Measurements from ENCODE around the gene LRTM2.

Gene LRTM2

DNA sequence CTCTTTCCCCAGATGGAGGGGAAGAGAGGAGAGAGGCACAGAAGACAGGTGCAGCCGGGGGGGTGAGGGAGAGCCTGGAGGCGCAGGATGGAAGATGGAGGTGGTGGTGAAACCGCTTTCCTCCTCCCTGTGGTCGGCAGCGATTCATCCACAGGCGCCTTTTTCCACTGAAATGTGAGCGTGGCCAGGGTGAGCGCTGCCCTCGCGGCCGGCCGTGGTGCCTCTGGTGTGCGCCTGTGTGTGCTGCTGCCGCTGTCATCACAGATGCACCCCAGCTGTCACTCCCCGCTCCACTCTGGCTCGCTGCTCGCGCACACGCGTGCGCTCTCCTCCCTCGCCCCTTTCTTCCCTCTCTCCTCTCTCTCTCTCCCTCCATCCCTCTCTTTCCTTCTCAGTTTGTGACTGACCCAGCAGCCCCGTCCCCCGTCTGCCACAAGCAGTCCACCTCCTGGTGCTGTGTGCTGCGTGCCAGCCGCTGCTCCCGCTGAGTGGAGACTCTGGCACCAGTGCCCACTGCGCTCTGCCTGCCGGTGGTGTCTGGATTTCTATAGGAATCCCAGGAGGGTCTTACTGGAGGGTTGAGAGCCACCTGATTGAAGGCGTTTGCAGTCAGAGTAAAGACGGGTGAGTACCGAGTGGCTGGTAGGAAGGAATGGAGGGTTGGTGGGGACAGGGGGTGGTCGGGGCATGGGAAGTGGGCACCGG lies at the start of gene LRTM2:
LRTM2 (plus strand) TSS at position 375 of the 705 bp plus-strand sequence. CDS start 7,584 bp downstream, outside the sequence.
- DNase-seq (ENCODE audit: low read depth in 2 of 2), result no peak

GRCh38 chr12:1773937-1774655 lies 46.3 kb upstream of the LRTM2 start:
- DNase-seq (ENCODE audit: low read depth in 2 of 2), result no peak

DNA sequence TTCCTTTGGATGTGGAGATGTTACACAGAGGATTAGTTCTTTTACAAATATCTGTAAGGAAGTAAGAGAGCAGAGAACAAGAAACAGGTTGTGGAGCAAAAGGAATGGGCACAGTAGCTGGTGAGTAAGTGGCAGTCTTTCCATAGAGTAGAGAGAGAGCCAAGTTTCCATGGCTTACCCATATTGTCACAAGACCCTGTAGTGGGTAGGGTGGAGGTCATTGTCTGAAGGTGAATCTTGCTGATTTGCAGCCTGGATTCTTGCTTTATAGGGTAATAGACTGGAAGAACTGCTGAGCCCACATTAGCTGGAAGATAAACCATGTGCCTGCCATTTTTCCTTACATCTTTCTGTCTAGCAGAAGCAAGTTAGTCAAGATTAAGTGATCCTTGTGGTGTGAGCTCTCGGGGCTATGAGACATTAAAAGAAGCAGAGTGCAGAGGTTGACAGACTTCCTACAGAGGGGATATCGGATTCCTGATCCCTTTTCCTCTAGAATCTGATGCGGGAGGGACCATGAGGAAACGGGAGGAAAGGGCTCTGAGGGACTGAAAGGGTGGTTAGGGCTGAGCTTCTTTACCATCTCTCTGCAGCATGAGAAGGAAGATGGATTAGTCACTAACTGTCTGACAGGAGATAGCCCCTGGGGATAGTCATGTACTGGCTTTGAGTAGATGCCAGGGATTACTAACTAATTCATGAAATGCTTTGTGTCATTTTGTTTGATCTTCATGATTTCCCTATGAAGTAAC lies 44.0 kb upstream of the LRTM2 start:
- DNase-seq (ENCODE audit: low read depth in 2 of 2), result peak; percentile 49 to 53

GRCh38 chr12:1777798-1778197 lies 42.6 kb upstream of the LRTM2 start:
- DNase-seq (ENCODE audit: low read depth in 2 of 2), result peak; percentile 25 to 40

GRCh38 chr12:1778911-1779310 lies 41.5 kb upstream of the LRTM2 start:
- DNase-seq (ENCODE audit: low read depth in 2 of 2), result no peak

- no peak for DNase-seq (ENCODE audit: low read depth in 2 of 2)
These were observed 40.6 kb upstream of the LRTM2 start for GRCh38 chr12:1779783-1780182.

GRCh38 chr12:1781772-1782171 lies 38.6 kb upstream of the LRTM2 start:
- DNase-seq (ENCODE audit: low read depth in 2 of 2), result no peak

- no peak for DNase-seq (ENCODE audit: low read depth in 2 of 2)
These were observed 38.1 kb upstream of the LRTM2 start for GRCh38 chr12:1782215-1782614.

DNA sequence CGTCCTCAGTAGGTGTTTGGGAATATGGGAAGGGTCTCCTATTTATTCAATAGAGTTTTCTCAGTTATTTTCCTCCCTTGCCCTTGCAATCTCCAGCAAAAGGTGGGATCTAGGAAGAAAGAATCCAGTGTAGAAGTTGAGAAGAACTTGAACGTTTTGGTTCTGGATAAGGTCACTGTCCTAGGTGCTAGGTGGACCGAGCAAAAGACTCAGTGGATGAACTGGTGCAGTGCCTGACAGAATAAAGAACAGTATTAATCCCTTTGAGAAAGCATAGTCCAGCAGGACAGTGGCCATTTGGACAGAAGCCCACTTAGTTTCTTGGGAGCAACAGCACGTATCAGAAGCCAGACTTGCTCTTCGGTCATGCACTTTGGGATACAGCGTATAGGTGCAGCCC lies 32.7 kb upstream of the LRTM2 start:
- DNase-seq (ENCODE audit: low read depth in 2 of 2), result no peak

DNA sequence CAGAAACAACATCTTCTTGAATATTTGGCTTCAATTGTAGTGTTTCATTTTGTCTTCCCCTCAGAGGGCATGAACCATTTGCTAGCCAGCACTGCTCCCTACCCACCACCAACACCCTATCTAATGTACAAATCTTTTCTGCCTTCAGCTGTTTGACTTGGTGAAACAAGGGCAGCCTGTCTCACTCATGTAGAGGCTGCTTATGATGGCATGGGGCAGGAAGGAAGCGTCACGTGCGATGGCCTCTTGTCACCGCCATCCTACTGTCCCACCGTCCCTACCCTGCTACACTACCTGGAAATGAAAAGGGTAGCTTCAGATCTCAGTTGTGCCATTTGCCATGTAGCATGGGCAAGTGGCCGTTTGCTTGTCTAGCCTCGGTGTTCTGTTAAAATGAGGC lies 29.9 kb upstream of the LRTM2 start:
- no peak for DNase-seq (ENCODE audit: low read depth in 2 of 2)

GRCh38 chr12:1791104-1791841 lies 29.1 kb upstream of the LRTM2 start:
- DNase-seq (ENCODE audit: low read depth in 2 of 2), result no peak

DNA sequence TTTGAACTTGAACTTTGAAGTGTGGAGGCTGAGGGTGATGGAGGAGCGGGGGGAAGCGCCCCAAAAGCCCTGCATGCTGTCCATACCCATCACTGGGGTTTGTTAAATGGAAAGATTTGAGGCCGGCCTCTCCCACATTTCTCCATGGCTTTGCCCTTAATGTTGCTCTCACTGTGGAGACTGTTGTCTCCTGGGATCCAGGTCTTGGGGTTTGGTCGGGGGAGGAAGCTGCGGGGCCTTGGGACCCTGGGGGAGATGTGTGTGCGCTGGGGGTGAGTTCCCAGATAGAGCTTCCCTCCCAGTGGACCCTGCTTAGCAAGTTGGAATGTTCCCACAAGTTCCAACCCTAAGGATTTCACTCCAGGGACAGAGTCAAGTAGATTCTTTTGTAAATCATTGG lies 28.0 kb upstream of the LRTM2 start:
- no peak for DNase-seq (ENCODE audit: low read depth in 2 of 2)

DNA sequence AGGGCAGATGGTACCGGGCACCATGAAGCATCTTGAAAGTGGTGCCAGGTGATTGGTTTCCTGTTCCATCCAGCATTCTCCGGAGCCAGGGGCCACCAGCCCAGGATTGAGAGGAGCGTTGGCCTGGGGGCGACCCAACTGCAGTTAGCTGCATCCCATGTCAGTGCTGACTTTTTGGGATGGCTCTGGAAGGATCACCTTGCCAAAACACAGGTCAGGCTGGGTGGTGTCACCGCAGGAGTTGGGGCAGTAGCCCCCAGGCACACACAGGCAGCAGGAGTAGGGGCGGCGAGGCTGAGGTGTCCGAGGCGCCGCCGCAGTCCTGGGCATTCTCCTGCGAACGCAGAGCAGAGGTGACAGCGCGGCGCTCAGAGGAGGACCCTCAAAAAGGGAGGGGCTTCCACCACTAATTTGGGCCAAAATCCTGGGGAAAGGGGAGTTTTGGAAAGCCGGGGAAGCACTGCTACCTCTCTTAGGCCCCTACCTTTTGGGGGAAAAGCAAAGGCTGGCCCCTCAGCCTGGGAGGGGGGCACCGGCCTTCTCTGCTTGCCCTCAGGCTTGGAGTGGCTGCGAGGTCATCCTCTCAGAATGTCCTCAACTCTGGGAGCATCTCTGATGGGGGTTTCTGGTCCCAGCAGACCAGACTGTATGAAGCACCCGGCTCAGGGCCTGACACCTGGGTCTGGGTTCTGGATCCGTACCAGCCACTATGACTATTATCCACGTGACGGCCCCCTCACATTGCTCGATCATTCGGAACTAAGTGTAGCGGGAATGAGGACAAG lies 26.7 kb upstream of the LRTM2 start:
- no peak for DNase-seq (ENCODE audit: low read depth in 2 of 2)

DNA sequence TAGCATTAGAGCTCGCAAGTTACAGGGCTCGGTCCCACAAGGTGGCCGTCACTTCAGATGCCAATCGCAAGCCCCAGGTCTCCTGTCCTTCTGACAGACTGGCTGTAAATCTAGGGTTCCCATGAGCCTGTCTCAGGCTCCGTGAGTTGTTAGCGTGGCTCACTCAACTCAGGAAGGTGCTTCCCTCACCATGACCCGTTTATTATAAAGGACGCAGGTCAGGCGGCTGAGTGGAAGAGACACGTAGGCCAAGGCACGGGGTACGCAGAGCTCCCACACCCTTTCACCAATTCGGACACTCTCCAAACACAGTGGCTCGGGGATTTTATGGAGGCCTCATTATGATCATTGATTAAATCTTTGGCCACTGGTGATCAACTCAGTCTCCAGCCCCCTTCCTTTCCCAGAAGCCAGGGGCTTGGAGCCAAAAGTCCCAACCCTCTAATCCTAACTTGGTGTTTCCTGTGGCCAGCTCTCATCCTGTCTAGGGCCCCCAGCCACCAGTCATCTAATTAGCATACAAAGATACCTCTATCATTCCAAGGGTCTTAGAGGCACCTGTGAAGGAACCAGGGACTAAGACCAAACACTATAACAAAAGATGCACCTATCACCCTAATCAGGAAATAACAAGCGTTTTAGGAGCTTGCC lies 25.8 kb upstream of the LRTM2 start:
- no peak for DNase-seq (ENCODE audit: low read depth in 2 of 2)

DNA sequence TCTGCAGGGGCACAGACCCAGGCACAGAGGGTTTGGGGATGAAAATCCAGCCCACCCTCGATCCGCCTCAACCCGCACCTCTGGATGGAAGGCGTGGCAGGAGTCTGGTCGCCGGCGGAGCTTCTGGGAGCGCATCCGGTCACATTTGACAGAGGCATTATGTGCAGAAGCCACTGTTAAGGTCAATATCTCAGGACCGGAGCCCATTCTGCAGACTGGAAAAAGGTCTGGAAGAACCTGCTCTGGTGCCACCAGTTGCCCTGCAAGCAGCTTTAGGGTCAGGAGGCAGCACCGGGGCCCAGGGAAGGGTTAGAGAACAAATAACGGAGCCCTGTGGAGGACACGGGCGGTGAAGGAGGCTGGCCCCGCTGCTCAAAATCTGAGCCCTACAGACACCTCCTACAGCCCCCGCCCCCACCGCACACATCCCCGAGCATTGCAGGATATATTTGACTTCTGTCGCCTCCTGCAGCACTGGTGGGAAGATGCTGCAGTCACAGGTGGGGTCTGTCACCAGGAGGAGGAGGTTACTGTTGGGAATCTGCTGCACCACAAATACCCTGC lies 25.1 kb upstream of the LRTM2 start:
- DNase-seq (ENCODE audit: low read depth in 2 of 2), result no peak

DNA sequence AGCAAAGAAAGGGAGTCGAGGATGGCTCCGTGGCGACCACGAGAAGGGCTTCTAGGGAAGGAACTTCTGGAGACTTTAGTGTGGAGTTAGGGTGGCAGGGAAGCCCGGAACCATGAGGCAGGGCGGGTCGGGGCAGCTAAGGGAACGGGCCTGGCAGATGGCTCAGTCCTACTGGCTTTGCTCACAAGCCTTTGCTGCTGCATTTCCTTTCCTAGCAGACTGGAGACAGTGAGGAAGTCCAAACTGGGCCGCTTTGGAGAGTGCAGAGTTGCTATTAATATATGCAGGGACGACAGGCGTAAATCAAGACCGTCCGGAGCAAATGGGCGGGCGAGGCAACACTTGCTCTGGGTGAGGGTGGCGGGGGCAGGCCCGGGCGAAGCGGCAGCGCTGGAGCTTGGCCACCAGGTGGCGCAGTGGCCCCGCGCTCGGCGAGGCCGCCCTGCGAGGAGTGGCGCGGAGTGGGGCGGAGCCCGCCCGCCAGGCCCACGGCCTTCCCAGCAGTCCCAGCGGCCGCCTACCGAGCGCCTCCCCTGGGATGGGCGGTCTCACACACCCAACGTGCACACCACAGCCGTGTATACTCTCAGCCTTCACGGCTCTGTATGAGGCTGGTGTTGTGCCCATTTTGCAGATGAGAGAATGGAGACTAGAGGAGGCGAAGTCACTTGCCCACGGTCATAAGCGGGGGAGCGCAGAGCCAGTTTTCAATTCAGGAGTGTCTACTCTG lies 24.4 kb upstream of the LRTM2 start:
- peak; percentile 65 to 70 for DNase-seq (ENCODE audit: low read depth in 2 of 2)

DNA sequence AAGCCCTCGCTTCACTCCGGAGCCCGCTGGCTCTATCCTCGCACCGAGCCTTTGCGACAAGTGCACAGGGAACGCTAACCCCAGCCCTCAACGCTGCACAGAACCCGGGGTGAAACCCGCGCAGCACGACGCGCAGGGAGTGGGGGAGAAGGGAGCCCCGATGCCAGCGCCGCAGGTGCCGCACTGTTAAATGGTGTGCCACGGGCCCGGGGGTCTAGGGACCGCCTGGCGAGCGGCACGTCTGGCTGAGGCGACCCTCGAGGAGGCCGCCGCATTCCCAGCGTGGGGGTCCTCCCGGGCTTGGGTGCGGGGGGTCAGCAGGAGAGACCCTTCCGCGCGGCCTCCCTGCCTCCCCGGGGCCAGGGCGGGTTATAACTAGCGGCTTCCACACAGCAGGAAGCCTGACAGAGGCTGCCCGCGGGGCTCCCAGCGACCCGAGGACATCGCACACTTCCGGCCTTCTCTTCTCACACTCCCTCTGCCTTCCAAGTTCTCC lies 23.8 kb upstream of the LRTM2 start:
- no peak for DNase-seq (ENCODE audit: low read depth in 2 of 2)

DNA sequence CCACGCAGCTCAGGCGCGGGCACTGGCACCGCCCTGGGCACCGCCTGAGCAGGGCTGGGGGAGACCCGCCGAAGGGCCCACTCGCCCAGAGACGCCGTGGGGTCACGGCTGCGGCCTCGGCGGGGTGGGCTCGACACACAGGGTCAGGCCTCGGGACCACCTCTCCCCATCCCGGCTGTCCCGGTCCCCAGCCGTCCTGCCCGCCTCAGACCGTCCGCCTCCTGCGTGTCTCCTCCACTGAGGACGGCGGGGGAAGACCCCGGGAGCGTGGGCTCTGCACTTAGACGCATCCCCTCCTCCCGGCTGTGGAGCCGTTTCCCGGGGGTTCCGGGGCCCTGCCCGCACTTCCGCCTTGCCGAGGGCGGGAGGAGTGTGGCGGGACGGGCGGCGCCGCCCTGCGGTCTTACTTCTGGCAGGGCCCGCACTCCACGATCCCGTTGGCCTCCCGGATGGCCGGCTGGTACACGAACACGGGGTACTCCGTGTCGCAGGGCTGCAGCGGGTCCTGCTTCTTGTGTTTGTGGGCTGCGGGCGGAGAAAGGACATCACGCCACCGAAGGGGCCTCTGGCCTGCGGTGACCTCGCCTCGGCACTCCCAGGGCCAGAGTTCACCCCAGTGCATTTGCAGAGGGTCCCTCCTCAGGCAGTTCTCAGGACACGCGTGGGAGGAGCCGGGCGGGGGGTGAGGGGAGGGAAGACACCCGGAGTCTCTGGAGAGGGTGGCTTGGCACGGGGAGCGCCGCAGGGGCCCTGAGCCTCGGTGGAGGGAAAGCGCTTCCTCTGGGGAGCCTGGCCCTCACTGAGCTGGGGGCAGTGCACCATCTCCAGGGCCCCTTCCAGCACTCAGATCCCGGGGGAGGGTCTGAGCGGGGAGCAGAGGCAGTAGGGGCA lies 23.1 kb upstream of the LRTM2 start:
- no peak for DNase-seq (ENCODE audit: low read depth in 2 of 2)
